ENCODE measurements around the gene SLC27A6. TPM values are rescaled to one million over a fixed set of nuclear protein-coding genes. Genes with fewer than 3 reads are reported as not detected.

The SLC27A6 gene
- total RNA-seq, 1 experiment from 2014 or later = 0.16 TPM

- CTCF ChIA-PET = interaction anchor here (0.7 kb wide), 1 partner anchor 10 kb away, joined by 3 read pairs; no protein-coding TSS in a partner anchor
- H3K9me3 Mint-ChIP-seq (ENCODE audit: unreplicated experiment) = no peaks in the 10 kb centered on the region
- H3K4me3 Mint-ChIP-seq (ENCODE audit: unreplicated experiment) = no peak overlapping the region
- no peak for DNase-seq (ENCODE audit: unreplicated experiment)
- POLR2A ChIA-PET = interaction anchor here (0.6 to 1.3 kb wide), 2 partner anchors 81 to 649 kb away, joined by 3 to 4 read pairs; no protein-coding TSS in a partner anchor
- no peak overlapping the region for H3K27ac Mint-ChIP-seq (ENCODE audit: low read depth, unreplicated experiment)
- no peaks in the 10 kb centered on the region for H3K36me3 Mint-ChIP-seq (ENCODE audit: insufficient read depth, unreplicated experiment)
- no peaks in the 10 kb centered on the region for H3K4me1 Mint-ChIP-seq (ENCODE audit: insufficient read depth, unreplicated experiment)
- no TSS peak for BruUV-seq (replicated peaks)
- no peak for TF ChIP-seq CTCF (IDR thresholded peaks at IDR 0.05; ENCODE audit: unreplicated experiment)
- H3K27me3 Mint-ChIP-seq (ENCODE audit: insufficient read depth, unreplicated experiment) = peaks cover 63% of the 10 kb centered on the region
- intact Hi-C loops (cut with micrococcal nuclease) = no loop called here
Measured at GRCh38 chr5:129014185-129014584, 48.9 kb downstream of the SLC27A6 start.

GRCh38 chr5:129018837-129019236 is 53.5 kb downstream of the SLC27A6 start:
- ChIA-PET CTCF (no interaction called here), POLR2A (interaction anchor here (0.7 kb wide), 1 partner anchor 156 kb away, joined by 3 read pairs; no protein-coding TSS in a partner anchor)
- DNase-seq (ENCODE audit: unreplicated experiment) = no peak
- no peaks in the 10 kb centered on the region for H3K9me3 Mint-ChIP-seq (ENCODE audit: unreplicated experiment)
- BruUV-seq (replicated peaks) = no TSS peak
- no peak overlapping the region for H3K27ac Mint-ChIP-seq (ENCODE audit: low read depth, unreplicated experiment)
- no peaks in the 10 kb centered on the region for H3K36me3 Mint-ChIP-seq (ENCODE audit: insufficient read depth, unreplicated experiment)
- no peaks in the 10 kb centered on the region for H3K4me1 Mint-ChIP-seq (ENCODE audit: insufficient read depth, unreplicated experiment)
- TF ChIP-seq CTCF (IDR thresholded peaks at IDR 0.05; ENCODE audit: unreplicated experiment) = no peak
- H3K27me3 Mint-ChIP-seq (ENCODE audit: insufficient read depth, unreplicated experiment) = peaks cover 94% of the 10 kb centered on the region
- no peak overlapping the region for H3K4me3 Mint-ChIP-seq (ENCODE audit: unreplicated experiment)
- intact Hi-C loops (cut with micrococcal nuclease) = no loop called here

- Mint-ChIP-seq H3K36me3 (ENCODE audit: insufficient read depth, unreplicated experiment) (no peaks in the 10 kb centered on the region), H3K4me1 (ENCODE audit: insufficient read depth, unreplicated experiment) (no peaks in the 10 kb centered on the region), H3K27ac (ENCODE audit: low read depth, unreplicated experiment) (no peak overlapping the region), H3K27me3 (ENCODE audit: insufficient read depth, unreplicated experiment) (peaks cover 87% of the 10 kb centered on the region), H3K4me3 (ENCODE audit: unreplicated experiment) (no peak overlapping the region), H3K9me3 (ENCODE audit: unreplicated experiment) (no peaks in the 10 kb centered on the region)
- POLR2A ChIA-PET = no interaction called here
- no TSS peak for BruUV-seq (replicated peaks)
- intact Hi-C loops (cut with micrococcal nuclease) = no loop called here
- no peak for DNase-seq (ENCODE audit: unreplicated experiment)
- no peak for TF ChIP-seq CTCF (IDR thresholded peaks at IDR 0.05; ENCODE audit: unreplicated experiment)
- CTCF ChIA-PET = no interaction called here
Measured at GRCh38 chr5:129019401-129019908, 54.2 kb downstream of the SLC27A6 start.

GRCh38 chr5:129020683-129021082 is 55.4 kb downstream of the SLC27A6 start:
- DNase-seq (ENCODE audit: unreplicated experiment) = no peak
- intact Hi-C loops (cut with micrococcal nuclease) = no loop called here
- TF ChIP-seq CTCF (IDR thresholded peaks at IDR 0.05; ENCODE audit: unreplicated experiment) = no peak
- H3K4me3 Mint-ChIP-seq (ENCODE audit: unreplicated experiment) = no peak overlapping the region
- CTCF ChIA-PET = no interaction called here
- H3K9me3 Mint-ChIP-seq (ENCODE audit: unreplicated experiment) = no peaks in the 10 kb centered on the region
- BruUV-seq (replicated peaks) = no TSS peak
- POLR2A ChIA-PET = no interaction called here
- H3K27ac Mint-ChIP-seq (ENCODE audit: low read depth, unreplicated experiment) = no peak overlapping the region
- no peaks in the 10 kb centered on the region for H3K4me1 Mint-ChIP-seq (ENCODE audit: insufficient read depth, unreplicated experiment)
- no peaks in the 10 kb centered on the region for H3K36me3 Mint-ChIP-seq (ENCODE audit: insufficient read depth, unreplicated experiment)
- peaks cover 86% of the 10 kb centered on the region for H3K27me3 Mint-ChIP-seq (ENCODE audit: insufficient read depth, unreplicated experiment)

Measured in MCF 10A (cell line).